IPS-18a (cell line): ENCODE measurements around the gene FLT1.

Source experiments
- H3K27ac ChIP-seq: one replicate; pipeline ENCODE4 v1.5.1; 2013; ENCODE audit warnings: low read length
- H3K27me3 ChIP-seq: one replicate; pipeline ENCODE4 v1.6.1; 2013; ENCODE audit warnings: mild to moderate bottlenecking, low read length; ENCODE audit not compliant: control insufficient read depth, insufficient read depth
- H3K36me3 ChIP-seq: one replicate; pipeline ENCODE4 v1.6.1; 2013; ENCODE audit warnings: low read depth, low read length; ENCODE audit not compliant: control insufficient read depth
- H3K4me1 ChIP-seq: one replicate; pipeline ENCODE4 v1.6.1; 2013; ENCODE audit warnings: low read depth, low read length; ENCODE audit not compliant: control insufficient read depth
- H3K4me3 ChIP-seq: one replicate; pipeline ENCODE4 v1.5.1; 2013; ENCODE audit warnings: low read length
- H3K9ac ChIP-seq: one replicate; pipeline ENCODE4 v1.6.1; 2013; ENCODE audit warnings: mild to moderate bottlenecking, low read length, moderate library complexity
- H3K9me3 ChIP-seq: one replicate; pipeline ENCODE4 v1.6.1; 2013; ENCODE audit warnings: low read depth, low read length; ENCODE audit not compliant: control insufficient read depth

The FLT1 gene

DNA sequence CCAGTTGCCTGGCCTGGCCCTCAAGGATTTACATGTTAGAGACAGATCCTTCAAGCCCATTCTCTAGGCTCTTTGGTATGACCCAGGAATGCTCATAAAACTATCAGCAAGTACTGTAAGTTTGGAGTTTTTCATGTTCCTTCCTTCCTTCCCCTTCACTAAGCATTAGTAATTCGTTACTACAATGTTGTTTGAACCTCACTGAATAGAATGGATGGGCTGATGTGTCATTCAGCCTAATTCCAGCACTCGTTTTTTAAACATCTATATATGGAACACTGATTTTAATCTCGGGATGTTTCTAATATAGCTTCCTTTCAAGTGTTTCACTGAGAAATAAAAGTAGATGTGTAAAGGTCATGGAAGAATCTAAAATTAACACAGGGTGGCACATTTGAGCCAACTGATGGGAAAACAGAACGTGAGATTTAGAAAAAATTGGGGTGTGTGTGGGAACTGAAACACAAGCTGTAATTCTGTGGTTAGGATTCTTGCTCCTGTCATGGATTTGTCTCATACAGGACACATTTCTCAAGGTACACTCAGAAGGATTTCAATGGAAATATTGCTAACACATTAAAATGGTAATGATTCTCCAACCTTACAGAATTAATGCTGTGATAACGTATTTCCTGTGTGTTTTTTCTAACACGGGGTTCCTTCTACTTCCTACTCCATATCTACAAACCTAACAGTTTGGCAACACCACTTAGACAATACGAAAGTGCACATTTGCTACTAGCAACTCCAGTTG lies 93.4 kb downstream of the FLT1 start:
- Histone ChIP-seq H3K27ac (no peak overlapping the region), H3K4me1 (no peaks in the 10 kb centered on the region), H3K36me3 (peaks cover 63% of the 10 kb centered on the region), H3K9me3 (no peaks in the 10 kb centered on the region), H3K27me3 (no peaks in the 10 kb centered on the region), H3K9ac (no peak overlapping the region), H3K4me3 (no peak overlapping the region)

DNA sequence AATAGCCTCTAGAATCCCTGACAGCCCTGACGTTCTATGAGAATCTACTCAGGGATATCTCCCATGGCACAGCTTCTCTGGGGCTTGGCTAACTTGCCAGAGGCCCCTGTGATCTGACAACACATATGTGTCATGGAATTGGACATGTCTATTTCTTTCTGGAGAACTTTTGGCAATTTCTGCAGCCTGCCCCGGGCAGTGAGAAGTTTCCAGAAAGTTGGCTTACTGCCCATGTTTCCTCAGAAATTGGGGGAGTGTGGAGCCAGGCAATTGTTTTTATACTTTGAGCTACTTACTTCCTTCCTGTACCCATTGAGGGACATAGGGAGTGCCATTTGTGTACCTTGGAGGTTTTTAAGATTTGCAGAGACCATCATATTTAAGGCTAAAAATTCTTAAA lies 98.9 kb downstream of the FLT1 start:
- Histone ChIP-seq H3K9me3 (no peaks in the 10 kb centered on the region), H3K9ac (no peak overlapping the region), H3K36me3 (peaks cover 72% of the 10 kb centered on the region), H3K27ac (no peak overlapping the region), H3K27me3 (no peaks in the 10 kb centered on the region), H3K4me3 (no peak overlapping the region), H3K4me1 (peaks cover 10% of the 10 kb centered on the region)

DNA sequence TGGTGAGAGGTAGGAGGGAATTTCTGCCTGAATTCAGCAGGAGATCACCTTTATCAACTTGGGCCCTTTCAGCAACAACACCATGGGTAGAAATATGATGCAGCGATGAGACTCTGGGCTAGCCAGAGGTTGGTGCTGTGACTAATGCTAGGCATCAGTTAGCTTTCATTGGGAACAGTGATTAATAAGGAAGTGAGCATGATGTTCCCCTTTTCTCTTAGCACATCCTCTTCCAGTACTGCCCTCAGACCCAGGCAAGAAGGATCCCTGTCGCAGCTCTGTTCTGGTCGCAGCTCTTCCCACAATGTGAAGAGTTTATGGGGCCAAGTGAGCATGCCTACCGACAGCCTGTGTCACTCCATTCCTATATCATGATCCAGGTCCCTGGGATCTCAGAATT lies 100.5 kb downstream of the FLT1 start:
- Histone ChIP-seq H3K36me3 (peaks cover 71% of the 10 kb centered on the region), H3K4me1 (peaks cover 10% of the 10 kb centered on the region), H3K27ac (no peak overlapping the region), H3K27me3 (no peaks in the 10 kb centered on the region), H3K9me3 (no peaks in the 10 kb centered on the region), H3K9ac (no peak overlapping the region), H3K4me3 (no peak overlapping the region)

DNA sequence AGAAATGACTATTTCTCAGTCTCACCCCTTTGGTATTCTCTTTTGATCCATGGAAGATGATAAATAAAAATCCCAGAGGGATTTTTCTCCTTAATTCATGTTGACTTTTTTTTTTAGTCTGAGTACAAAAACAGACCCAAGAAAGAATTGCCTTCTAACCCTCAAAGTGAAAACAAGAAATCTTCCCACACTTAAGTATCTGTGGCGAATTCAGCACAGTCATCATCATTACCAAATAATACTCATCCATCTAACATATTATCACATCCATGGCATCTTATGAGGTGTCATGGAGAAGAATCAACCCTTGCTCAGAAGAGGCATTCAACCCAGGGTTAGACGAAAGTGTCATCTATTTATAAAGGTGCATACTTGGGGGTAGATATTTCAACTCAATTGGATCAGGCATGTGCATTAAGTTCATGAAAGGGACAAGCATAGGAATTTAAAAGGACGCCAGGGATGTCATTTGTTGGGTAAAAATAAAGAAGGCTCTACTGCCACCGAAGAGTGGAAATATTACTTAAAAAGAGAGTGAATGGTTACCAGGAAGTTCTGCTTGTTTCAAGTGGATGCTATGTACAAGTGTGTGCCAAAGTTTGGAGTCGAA lies 101.9 kb downstream of the FLT1 start:
- Histone ChIP-seq H3K9ac (no peak overlapping the region), H3K27me3 (no peaks in the 10 kb centered on the region), H3K9me3 (no peaks in the 10 kb centered on the region), H3K27ac (no peak overlapping the region), H3K4me1 (peaks cover 18% of the 10 kb centered on the region), H3K4me3 (no peak overlapping the region), H3K36me3 (peaks cover 72% of the 10 kb centered on the region)

GRCh38 chr13:28392428-28392827 lies 102.5 kb downstream of the FLT1 start:
- Histone ChIP-seq H3K27ac (no peak overlapping the region), H3K36me3 (peaks cover 70% of the 10 kb centered on the region)

DNA sequence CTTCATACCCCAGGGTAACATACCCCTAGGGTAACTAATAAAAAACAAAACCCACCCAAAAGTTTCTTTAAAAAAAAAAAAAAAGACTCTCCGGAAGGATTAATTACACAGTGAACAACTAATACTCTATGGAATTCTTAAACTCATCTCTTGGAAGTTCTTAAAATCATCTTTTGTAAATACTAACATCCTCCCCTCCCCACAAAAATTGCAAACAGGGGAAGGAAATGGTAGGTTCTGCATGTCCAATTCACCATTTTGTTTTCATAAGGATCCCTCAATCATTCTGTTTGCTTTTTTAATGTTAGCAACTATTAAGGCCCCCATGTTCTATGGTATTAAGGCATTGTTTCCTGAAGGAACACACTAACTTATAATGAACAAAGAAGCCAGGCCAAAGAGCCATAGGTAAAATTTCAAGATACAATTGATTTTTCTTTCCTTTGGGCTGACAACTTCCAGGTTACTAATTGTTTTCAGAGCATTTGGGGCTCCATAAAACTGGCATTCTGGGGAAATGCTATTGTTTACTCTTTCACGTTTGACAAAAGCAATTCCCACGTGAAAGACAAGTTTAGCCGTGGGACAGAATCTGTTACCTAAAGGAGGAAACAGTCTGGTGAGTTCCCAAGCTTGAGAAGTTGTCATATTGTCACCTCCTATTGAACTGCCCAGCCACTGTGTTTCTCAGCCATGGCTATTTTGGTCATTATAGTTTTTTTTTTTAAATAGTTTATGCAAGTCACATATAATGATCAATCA lies 107.0 kb downstream of the FLT1 start:
- Histone ChIP-seq H3K27me3 (no peaks in the 10 kb centered on the region), H3K4me1 (peaks cover 18% of the 10 kb centered on the region)

More at GRCh38 chr13:28392428-28392827, 102.5 kb downstream of the FLT1 start:
- peaks cover 18% of the 10 kb centered on the region for H3K4me1 ChIP-seq
- no peak overlapping the region for H3K9ac ChIP-seq
- H3K9me3 ChIP-seq = no peaks in the 10 kb centered on the region
- no peak overlapping the region for H3K4me3 ChIP-seq
- H3K27me3 ChIP-seq = no peaks in the 10 kb centered on the region

DNA sequence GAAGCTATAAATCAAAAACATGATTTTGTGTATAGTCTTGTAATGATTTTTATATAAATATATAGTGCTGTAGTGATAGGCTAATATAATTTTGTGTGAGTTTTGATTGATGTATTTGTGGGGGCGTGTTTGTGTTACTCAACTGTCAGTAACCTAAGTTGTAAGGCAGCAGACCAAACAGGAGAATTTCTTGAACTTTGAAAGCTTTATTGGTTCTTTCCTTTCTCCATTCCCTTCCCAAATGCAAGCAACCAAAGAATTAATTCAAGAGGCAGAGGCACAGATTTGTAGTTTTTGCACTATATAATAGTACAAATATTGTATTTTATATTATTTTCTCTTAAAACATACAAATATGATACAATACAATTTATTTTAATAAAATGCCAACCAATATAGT lies 109.6 kb downstream of the FLT1 start:
- no peak overlapping the region for H3K9ac ChIP-seq
- no peak overlapping the region for H3K27ac ChIP-seq
- peaks cover 8% of the 10 kb centered on the region for H3K4me1 ChIP-seq
- H3K4me3 ChIP-seq = no peak overlapping the region
- H3K9me3 ChIP-seq = no peaks in the 10 kb centered on the region
- no peaks in the 10 kb centered on the region for H3K27me3 ChIP-seq
- H3K36me3 ChIP-seq = peaks cover 29% of the 10 kb centered on the region

More for the DNA sequence above, 107.0 kb downstream of the FLT1 start:
- no peak overlapping the region for H3K9ac ChIP-seq
- H3K9me3 ChIP-seq = no peaks in the 10 kb centered on the region
- H3K36me3 ChIP-seq = peaks cover 37% of the 10 kb centered on the region
- H3K4me3 ChIP-seq = no peak overlapping the region
- no peak overlapping the region for H3K27ac ChIP-seq

- Histone ChIP-seq H3K4me1 (peaks cover 8% of the 10 kb centered on the region), H3K27me3 (no peaks in the 10 kb centered on the region), H3K4me3 (no peak overlapping the region), H3K27ac (no peak overlapping the region), H3K9me3 (no peaks in the 10 kb centered on the region), H3K36me3 (peaks cover 30% of the 10 kb centered on the region), H3K9ac (no peak overlapping the region)
Measured at GRCh38 chr13:28384789-28385188, 110.1 kb downstream of the FLT1 start.

DNA sequence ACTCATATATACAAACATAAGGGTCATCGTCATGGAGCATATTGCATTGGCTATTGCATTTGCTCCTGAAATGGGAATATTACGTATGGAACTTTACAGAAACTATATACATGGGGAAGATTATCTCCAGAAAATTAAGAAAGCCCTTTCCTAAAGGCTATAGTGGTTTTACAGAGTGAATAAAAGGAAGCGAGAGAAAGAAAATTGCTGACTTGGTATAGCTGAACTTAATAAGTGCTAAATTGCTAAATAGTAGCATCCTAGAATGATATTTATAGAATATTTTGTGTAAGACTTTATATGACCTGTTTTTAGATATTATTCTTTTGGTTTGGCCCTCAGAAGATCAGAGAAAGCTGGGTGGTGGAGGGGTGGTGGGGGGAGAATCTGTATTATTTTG lies 114.6 kb downstream of the FLT1 start:
- Histone ChIP-seq H3K36me3 (peaks cover 19% of the 10 kb centered on the region), H3K4me1 (peaks cover 3% of the 10 kb centered on the region), H3K27ac (no peak overlapping the region), H3K9ac (no peak overlapping the region), H3K9me3 (no peaks in the 10 kb centered on the region), H3K27me3 (no peaks in the 10 kb centered on the region), H3K4me3 (no peak overlapping the region)

DNA sequence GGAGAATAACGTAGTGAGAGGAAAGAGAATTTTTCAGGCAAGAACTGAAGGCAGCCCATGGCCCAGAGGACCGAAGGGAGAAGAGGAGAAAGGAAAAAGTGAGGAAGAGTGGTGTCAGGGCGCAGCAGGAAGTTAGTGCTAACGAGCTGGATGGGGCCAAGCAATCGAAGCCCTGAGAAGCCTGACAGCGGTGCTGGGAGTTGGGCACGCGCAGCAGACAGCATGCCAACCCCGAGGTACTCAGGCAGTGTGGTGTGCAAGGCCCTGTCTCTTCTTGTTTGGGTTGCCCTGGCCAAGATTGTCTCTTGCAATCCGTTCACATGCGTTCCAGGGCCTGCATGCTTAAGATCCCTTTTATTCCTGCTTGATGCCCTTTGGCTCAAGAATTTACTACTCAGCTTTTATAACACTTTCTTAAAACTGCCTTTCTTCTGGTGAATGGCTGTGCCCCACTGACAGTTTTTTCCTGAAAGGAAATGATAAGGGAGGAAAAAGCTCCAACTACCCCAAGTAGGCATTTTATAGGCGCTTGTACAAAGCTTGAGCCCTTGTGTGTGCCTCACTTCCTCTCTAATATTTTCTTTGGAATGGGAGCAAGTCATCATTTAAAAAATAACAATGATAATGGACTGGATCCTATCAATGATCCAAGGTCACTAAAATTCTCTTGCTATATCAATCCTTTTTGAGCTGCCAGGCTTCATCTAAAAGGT lies 115.4 kb downstream of the FLT1 start:
- Histone ChIP-seq H3K4me3 (no peak overlapping the region), H3K9ac (no peak overlapping the region), H3K9me3 (no peaks in the 10 kb centered on the region), H3K36me3 (peaks cover 17% of the 10 kb centered on the region), H3K27ac (no peak overlapping the region), H3K4me1 (peaks cover 3% of the 10 kb centered on the region), H3K27me3 (no peaks in the 10 kb centered on the region)

DNA sequence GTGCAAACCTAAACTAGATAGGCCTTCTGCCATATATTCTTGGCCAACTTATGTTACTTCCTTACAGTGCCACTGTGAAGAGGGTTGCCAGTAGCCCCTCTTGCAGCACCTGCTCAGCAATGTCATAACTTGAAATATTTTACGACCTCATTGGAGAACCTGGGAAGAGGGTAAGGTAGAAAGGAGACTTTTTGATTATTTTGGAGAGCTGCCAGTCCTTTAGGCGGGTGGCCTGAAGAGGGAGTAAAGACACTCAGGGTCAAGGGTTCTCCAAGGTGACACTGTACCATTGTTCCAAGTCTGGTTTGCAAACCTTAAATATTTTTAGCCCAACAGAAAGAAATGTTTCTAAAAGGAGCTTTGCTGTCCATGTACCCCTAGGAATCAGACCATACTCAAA lies 118.3 kb downstream of the FLT1 start:
- H3K4me1 ChIP-seq = peaks cover 3% of the 10 kb centered on the region
- H3K9me3 ChIP-seq = no peaks in the 10 kb centered on the region
- H3K27me3 ChIP-seq = no peaks in the 10 kb centered on the region
- peaks cover 9% of the 10 kb centered on the region for H3K36me3 ChIP-seq
- H3K4me3 ChIP-seq = no peak overlapping the region
- no peak overlapping the region for H3K27ac ChIP-seq
- H3K9ac ChIP-seq = no peak overlapping the region
